Liver (tissue), 9 donors: ENCODE measurements around the gene COL23A1. TPM values are rescaled to one million over a fixed set of nuclear protein-coding genes. Genes with fewer than 3 reads are reported as not detected.

Source experiments
- DNase-seq: peaks from one replicate; pipeline ENCODE4 v3.0.0-alpha.2; 2017; ENCODE audit warnings: low spot score
- H3K27ac ChIP-seq, 2 donors: one replicate each; pipeline ENCODE4 v1.7.0; 2013; ENCODE audit warnings: inconsistent platforms in 2 of 2, low read length in 2 of 2, control low read depth in 1 of 2, low read depth in 1 of 2, mild to moderate bottlenecking in 1 of 2
- H3K27me3 ChIP-seq, 4 donors: one replicate each; pipeline versions ENCODE4 v1.6.1 to v1.7.0; 2013; ENCODE audit warnings: low read length in 3 of 4, inconsistent platforms in 1 of 4, mild to moderate bottlenecking in 1 of 4, moderate library complexity in 1 of 4; ENCODE audit not compliant: control insufficient read depth in 4 of 4, insufficient read depth in 4 of 4
- H3K36me3 ChIP-seq, 4 donors: one replicate each; pipeline versions ENCODE4 v1.6.1 to v1.7.0; 2013; ENCODE audit warnings: low read length in 3 of 4, mild to moderate bottlenecking in 3 of 4, low read depth in 1 of 4, moderate library complexity in 1 of 4; ENCODE audit not compliant: control insufficient read depth in 4 of 4, insufficient read depth in 3 of 4
- H3K4me1 ChIP-seq, 4 donors: one replicate each; pipeline versions ENCODE4 v1.6.1 to v1.7.0; 2013; ENCODE audit warnings: low read length in 3 of 4, mild to moderate bottlenecking in 3 of 4, moderate library complexity in 1 of 4; ENCODE audit not compliant: control insufficient read depth in 4 of 4, insufficient read depth in 4 of 4
- H3K4me3 ChIP-seq, 3 donors: one replicate each; pipeline versions ENCODE4 v1.6.1 to v1.7.0; 2013; ENCODE audit warnings: low read length in 3 of 3, control low read depth in 1 of 3, low read depth in 1 of 3, mild to moderate bottlenecking in 1 of 3
- H3K9ac ChIP-seq, 2 donors: one replicate each; pipeline ENCODE4 v1.7.0; 2013; ENCODE audit warnings: low read length in 2 of 2, mild to moderate bottlenecking in 2 of 2, moderate library complexity in 2 of 2, control low read depth in 1 of 2, low read depth in 1 of 2
- H3K9me3 ChIP-seq, 4 donors: one replicate each; pipeline versions ENCODE4 v1.6.1 to v1.7.0; 2013; ENCODE audit warnings: low read length in 3 of 4; ENCODE audit not compliant: control insufficient read depth in 4 of 4
- ATF3 ChIP-seq: IDR thresholded peaks from 2 replicates; pipeline ENCODE4 v1.6.1; 2016; ENCODE audit warnings: antibody characterized with exemption
- EGR1 ChIP-seq, 2 donors: IDR thresholded peaks; 2 replicates each; pipeline ENCODE4 v1.6.1; 2016 to 2018; ENCODE audit warnings: antibody characterized with exemption in 2 of 2, low read depth in 2 of 2
- FOXA1 ChIP-seq: IDR thresholded peaks from 2 replicates; pipeline ENCODE4 v1.6.1; 2016; ENCODE audit warnings: antibody characterized with exemption
- FOXA2 ChIP-seq: IDR thresholded peaks from 2 replicates; pipeline ENCODE4 v1.6.1; 2016; ENCODE audit warnings: antibody characterized with exemption
- GABPA ChIP-seq, 2 donors: IDR thresholded peaks in 1 of 2; conservative IDR thresholded peaks in 1 of 2; 2 replicates each; pipeline ENCODE4 v1.6.1; 2016; ENCODE audit warnings: antibody characterized with exemption in 2 of 2, mild to moderate bottlenecking in 1 of 2, moderate library complexity in 1 of 2
- HNF4A ChIP-seq, 2 donors: conservative IDR thresholded peaks; 2 replicates each; pipeline ENCODE4 v1.6.1; 2016; ENCODE audit warnings: antibody characterized with exemption in 2 of 2, mild to moderate bottlenecking in 2 of 2
- HNF4G ChIP-seq: IDR thresholded peaks from 2 replicates; pipeline ENCODE4 v1.6.1; 2016; ENCODE audit warnings: antibody characterized with exemption
- JUND ChIP-seq, 2 donors: IDR thresholded peaks; 2 replicates each; pipeline ENCODE4 v1.6.1; 2016; ENCODE audit warnings: antibody characterized with exemption in 2 of 2
- NR2F2 ChIP-seq: IDR thresholded peaks from 2 replicates; pipeline ENCODE4 v1.6.1; 2016; ENCODE audit warnings: antibody characterized with exemption
- RAD21 ChIP-seq, 2 donors: IDR thresholded peaks; 2 replicates each; pipeline ENCODE4 v1.6.1; 2016; ENCODE audit warnings: antibody characterized with exemption in 2 of 2, mild to moderate bottlenecking in 2 of 2
- REST ChIP-seq: IDR thresholded peaks from 2 replicates; pipeline ENCODE4 v1.6.1; 2016; ENCODE audit warnings: antibody characterized with exemption, mild to moderate bottlenecking
- RXRA ChIP-seq, 2 donors: IDR thresholded peaks; 2 replicates each; pipeline ENCODE4 v1.6.1; 2017 to 2018; ENCODE audit warnings: antibody characterized with exemption in 2 of 2, mild to moderate bottlenecking in 1 of 2
- SP1 ChIP-seq: IDR thresholded peaks from 2 replicates; pipeline ENCODE4 v1.6.1; 2018; ENCODE audit warnings: antibody characterized with exemption, mild to moderate bottlenecking
- TAF1 ChIP-seq: conservative IDR thresholded peaks from 2 replicates; pipeline ENCODE4 v1.6.1; 2016; ENCODE audit warnings: antibody characterized with exemption, mild to moderate bottlenecking
- YY1 ChIP-seq: IDR thresholded peaks from 2 replicates; pipeline ENCODE4 v1.6.1; 2016; ENCODE audit warnings: antibody characterized with exemption, mild to moderate bottlenecking
- ZBTB33 ChIP-seq: IDR thresholded peaks from 2 replicates; pipeline ENCODE4 v1.6.1; 2016; ENCODE audit warnings: antibody characterized with exemption
- WGBS: extraction: QIAGEN DNeasy Blood & Tissue Kit; methylation state at CpG from one replicate; pipeline ENCODE4 v1.1.7; 2013; 5-methylcytosine and 5-hydroxymethylcytosine counted together
- polyA plus RNA-seq, 2 donors: library from polyadenylated mRNA; stranded (reverse) in 1 of 2; unstranded in 1 of 2; fragments of 200-250 nt in 1 of 2; fragments of >200 nt in 1 of 2; fragmentation: Nextera tagmentation in 1 of 2; extraction: Ambion mirVana in 1 of 2; gene quantifications; one replicate each; pipeline versions ENCODE4 v1.2.1 to v1.2.3, GENCODE V29; 2013 to 2015
- total RNA-seq, 2 donors: library from RNA; depleted of rRNA; stranded (reverse); fragments of >200 nt; gene quantifications; one replicate each; pipeline ENCODE4 v1.2.3, GENCODE V29; 2014
- TF ChIP-seq, protein P1 (sequence below): fragments of 150-350 bp; IDR thresholded peaks from 2 replicates; pipeline ENCODE4 v1.5.1; 2017; ENCODE audit warnings: improper control_type of control experiment, low read depth, low read length; ENCODE audit not compliant: missing input control
- TF ChIP-seq, protein P2 (sequence below): IDR thresholded peaks from 2 replicates; pipeline ENCODE4 v1.6.1; 2016; ENCODE audit warnings: antibody characterized with exemption
- donor health status: healthy.
- donor health status: healthy.
- donor health status: healthy.
- donor health status: healthy.
- donor health status: healthy.

Gene COL23A1
- total and polyA plus RNA-seq, 4 donors, result 0.08 to 1.4 (median 0.27) TPM

GRCh38 chr5:178367736-178368120 is 222.5 kb downstream of the COL23A1 start:
- H3K9ac ChIP-seq, result no peak overlapping the region
- no peak for DNase-seq
- H3K4me1 ChIP-seq, result no peaks in the 10 kb centered on the region
- H3K27me3 ChIP-seq, result no peaks in the 10 kb centered on the region
- H3K4me3 ChIP-seq, result no peak overlapping the region
- WGBS, result 92% methylated on average over 12 of the region's 12 CpGs
- no peaks in the 10 kb centered on the region for H3K36me3 ChIP-seq
- no peak overlapping the region for H3K27ac ChIP-seq
- H3K9me3 ChIP-seq, result no peaks in the 10 kb centered on the region
- no peak for TF ChIP-seq SP1

DNA sequence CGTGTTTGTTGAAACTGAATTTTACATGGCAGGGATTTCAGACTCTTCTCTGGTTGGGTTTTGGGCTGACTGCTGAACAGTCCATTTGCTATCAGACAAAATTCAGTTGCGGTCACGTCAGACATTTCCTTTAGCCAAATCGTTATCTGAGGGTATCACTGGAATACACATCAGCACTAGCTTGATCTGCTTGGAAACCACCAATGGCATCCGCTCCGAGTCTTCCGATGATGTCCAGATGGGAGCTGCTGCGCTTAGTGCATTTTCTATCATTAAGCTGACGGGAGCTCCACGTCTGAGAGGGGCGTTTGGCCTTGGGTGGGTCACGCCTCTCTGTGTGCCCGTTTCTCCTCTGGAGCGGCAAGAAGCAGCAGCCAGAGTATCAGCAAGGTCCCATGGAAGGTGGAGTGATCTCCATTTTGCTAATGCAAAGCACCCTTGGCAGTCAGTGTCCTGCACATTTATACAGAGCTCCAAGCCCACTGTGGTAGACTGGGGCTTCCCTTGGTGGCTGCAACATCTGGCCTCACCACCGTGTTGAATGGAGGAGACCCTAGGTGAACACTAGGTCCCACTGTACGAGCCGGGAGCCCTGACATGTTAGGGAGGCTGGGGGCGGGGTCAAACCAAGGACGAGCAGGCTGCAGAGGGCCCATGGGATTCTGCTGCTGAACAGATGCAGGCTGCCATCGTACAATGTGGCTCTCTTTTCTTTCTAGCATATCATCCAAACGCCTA is 223.0 kb downstream of the COL23A1 start:
- DNase-seq, result no peak
- 80% methylated on average over 21 of the region's 21 CpGs for WGBS
- Histone ChIP-seq H3K9ac (no peak overlapping the region), H3K27me3 (no peaks in the 10 kb centered on the region), H3K9me3 (no peaks in the 10 kb centered on the region), H3K27ac (no peak overlapping the region), H3K4me1 (no peaks in the 10 kb centered on the region), H3K36me3 (no peaks in the 10 kb centered on the region), H3K4me3 (no peak overlapping the region)
- no peak for TF ChIP-seq ZBTB33
- TF ChIP-seq RXRA (IDR thresholded peaks at IDR 0.05), result no peak
- no peak for TF ChIP-seq YY1
- TF ChIP-seq, protein P1, sequence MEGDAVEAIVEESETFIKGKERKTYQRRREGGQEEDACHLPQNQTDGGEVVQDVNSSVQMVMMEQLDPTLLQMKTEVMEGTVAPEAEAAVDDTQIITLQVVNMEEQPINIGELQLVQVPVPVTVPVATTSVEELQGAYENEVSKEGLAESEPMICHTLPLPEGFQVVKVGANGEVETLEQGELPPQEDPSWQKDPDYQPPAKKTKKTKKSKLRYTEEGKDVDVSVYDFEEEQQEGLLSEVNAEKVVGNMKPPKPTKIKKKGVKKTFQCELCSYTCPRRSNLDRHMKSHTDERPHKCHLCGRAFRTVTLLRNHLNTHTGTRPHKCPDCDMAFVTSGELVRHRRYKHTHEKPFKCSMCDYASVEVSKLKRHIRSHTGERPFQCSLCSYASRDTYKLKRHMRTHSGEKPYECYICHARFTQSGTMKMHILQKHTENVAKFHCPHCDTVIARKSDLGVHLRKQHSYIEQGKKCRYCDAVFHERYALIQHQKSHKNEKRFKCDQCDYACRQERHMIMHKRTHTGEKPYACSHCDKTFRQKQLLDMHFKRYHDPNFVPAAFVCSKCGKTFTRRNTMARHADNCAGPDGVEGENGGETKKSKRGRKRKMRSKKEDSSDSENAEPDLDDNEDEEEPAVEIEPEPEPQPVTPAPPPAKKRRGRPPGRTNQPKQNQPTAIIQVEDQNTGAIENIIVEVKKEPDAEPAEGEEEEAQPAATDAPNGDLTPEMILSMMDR, result no peak
- no peak for TF ChIP-seq GABPA (IDR thresholded peaks at IDR 0.05 in 1 of 2, conservative IDR thresholded peaks at IDR 0.05 in 1 of 2)
- no peak for TF ChIP-seq HNF4A (conservative IDR thresholded peaks at IDR 0.05)
- TF ChIP-seq JUND (IDR thresholded peaks at IDR 0.05), result no peak
- TF ChIP-seq TAF1, result no peak
- no peak for TF ChIP-seq REST
- no peak for TF ChIP-seq ATF3
- no peak for TF ChIP-seq FOXA2
- no peak for TF ChIP-seq FOXA1
- TF ChIP-seq, protein P2, sequence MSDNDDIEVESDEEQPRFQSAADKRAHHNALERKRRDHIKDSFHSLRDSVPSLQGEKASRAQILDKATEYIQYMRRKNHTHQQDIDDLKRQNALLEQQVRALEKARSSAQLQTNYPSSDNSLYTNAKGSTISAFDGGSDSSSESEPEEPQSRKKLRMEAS, result no peak
- TF ChIP-seq EGR1 (IDR thresholded peaks at IDR 0.05; ENCODE audit: low read depth in 2 of 2), result no peak
- TF ChIP-seq SP1, result no peak
- TF ChIP-seq NR2F2, result no peak
- no peak for TF ChIP-seq RAD21 (IDR thresholded peaks at IDR 0.05)
- TF ChIP-seq HNF4G, result no peak
